K562 (cell line): Measurements from ENCODE around the gene ICAM2. TPM values are rescaled to one million over a fixed set of nuclear protein-coding genes. Genes with fewer than 3 reads are reported as not detected.

Source experiments
- KLF6 ChIP-seq: fragments of 250-450 bp; sonication (Bioruptor Pico); IDR thresholded peaks from 2 replicates; pipeline ENCODE4 v1.4.0; 2020; ENCODE audit warnings: mild to moderate bottlenecking, moderate library complexity, borderline replicate concordance
- ZFP91 ChIP-seq: sonication (generic); formaldehyde crosslinking; IDR thresholded peaks from 2 replicates; pipeline ENCODE4 v1.8.0; 2022; ENCODE audit warnings: mild to moderate bottlenecking, missing genetic modification reagents
- ZNF408 ChIP-seq: fragments of 250-450 bp; sonication (Bioruptor Pico); IDR thresholded peaks from 2 replicates; pipeline ENCODE4 v1.4.0; 2020; ENCODE audit warnings: low read depth, mild to moderate bottlenecking, moderate library complexity
- polyA plus RNA-seq, 8 experiments: library from polyadenylated mRNA; depleted of rRNA in 4 of 8; stranded (reverse) in 5 of 8; unstranded in 3 of 8; fragments of >200 nt; fragmentation: Nextera tagmentation in 2 of 8; fragmentation: Illumina TruSeq in 1 of 8; extraction: Ambion mirVana in 2 of 8; extraction: Trizol in 1 of 8; gene quantifications; 2 replicates each; pipeline versions ENCODE4 v1.2.1 to v1.2.3, GENCODE V29; 2011 to 2014; ENCODE audit warnings: inconsistent platforms in 1 of 8, missing spikeins in 1 of 8
- total RNA-seq, 7 experiments: library from RNA; depleted of rRNA in 6 of 7; stranded (reverse); fragments of >200 nt in 6 of 7; fragmentation: Illumina TruSeq in 2 of 7; extraction: Trizol in 2 of 7; gene quantifications; 2 replicates each; pipeline versions ENCODE4 v1.2.1 to v1.2.3, GENCODE V29; 2011 to 2021; ENCODE audit warnings: low replicate concordance in 1 of 7
- TF ChIP-seq, protein P1 (sequence below), 2 experiments: fragments of 450-650 bp in 1 of 2; IDR thresholded peaks; 2 replicates each; pipeline ENCODE4 v1.6.1; 2011 to 2017; ENCODE audit warnings: low read depth in 2 of 2, antibody characterized with exemption in 1 of 2, borderline replicate concordance in 1 of 2, low read length in 1 of 2, mild to moderate bottlenecking in 1 of 2, mixed read lengths in 1 of 2; ENCODE audit not compliant: control insufficient read depth in 1 of 2

ICAM2 gene
- total and polyA plus RNA-seq, 9 of the 15 experiments (the other 6 are each of a cell fraction or from before 2014, with no cell fraction given): 37.9 to 89.4 (median 60.6) TPM

DNA sequence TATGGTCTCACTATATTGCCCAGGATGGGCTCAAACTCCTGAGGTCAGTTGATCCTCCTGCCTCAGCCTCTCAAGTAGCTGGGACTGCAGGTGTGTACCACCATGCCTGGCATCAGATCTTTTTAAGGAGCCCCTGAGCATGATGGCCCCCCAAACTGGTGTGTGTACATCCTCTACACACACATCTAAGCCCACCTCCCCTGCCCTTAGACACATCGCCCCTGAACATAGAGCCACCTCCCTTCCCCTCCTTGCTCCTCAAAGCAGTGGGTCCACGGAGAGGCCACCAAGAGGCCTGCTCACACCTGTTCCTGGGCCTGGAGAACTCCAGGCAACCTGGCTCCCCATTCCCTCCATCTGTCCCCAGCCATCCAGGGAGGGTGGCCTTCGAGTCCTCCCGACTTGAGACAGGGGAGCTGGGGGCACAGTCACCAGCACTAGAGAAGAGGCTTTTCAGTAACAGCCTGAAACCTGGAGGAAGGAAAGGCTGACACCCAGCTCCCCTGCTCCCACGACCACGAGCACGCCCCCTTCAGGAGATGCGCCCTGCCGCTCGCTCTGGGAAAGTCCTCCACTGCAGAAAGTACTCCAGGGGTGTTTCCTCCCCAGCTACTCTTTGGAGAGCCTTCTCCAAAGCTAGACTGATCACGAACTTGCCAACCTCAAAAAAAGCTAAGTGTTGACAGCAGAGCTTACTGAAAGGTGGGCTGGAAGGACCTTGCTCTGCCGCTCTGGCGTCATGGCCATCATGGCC, 34.9 kb downstream of the ICAM2 start (continued):
- TF ChIP-seq ZFP91 (CRISPR knock-in tag) (no peak), ZNF408 (CRISPR knock-in tag) (no peak), KLF6 (no peak)
- TF ChIP-seq, protein P1, sequence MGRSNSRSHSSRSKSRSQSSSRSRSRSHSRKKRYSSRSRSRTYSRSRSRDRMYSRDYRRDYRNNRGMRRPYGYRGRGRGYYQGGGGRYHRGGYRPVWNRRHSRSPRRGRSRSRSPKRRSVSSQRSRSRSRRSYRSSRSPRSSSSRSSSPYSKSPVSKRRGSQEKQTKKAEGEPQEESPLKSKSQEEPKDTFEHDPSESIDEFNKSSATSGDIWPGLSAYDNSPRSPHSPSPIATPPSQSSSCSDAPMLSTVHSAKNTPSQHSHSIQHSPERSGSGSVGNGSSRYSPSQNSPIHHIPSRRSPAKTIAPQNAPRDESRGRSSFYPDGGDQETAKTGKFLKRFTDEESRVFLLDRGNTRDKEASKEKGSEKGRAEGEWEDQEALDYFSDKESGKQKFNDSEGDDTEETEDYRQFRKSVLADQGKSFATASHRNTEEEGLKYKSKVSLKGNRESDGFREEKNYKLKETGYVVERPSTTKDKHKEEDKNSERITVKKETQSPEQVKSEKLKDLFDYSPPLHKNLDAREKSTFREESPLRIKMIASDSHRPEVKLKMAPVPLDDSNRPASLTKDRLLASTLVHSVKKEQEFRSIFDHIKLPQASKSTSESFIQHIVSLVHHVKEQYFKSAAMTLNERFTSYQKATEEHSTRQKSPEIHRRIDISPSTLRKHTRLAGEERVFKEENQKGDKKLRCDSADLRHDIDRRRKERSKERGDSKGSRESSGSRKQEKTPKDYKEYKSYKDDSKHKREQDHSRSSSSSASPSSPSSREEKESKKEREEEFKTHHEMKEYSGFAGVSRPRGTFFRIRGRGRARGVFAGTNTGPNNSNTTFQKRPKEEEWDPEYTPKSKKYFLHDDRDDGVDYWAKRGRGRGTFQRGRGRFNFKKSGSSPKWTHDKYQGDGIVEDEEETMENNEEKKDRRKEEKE (IDR thresholded peaks at IDR 0.05; ENCODE audit: borderline replicate concordance in 1 of 2, control insufficient read depth in 1 of 2, low read depth in 2 of 2, low read length in 1 of 2): no peak
